Measurements from ENCODE around the gene CRAMP1. TPM values are rescaled to one million over a fixed set of nuclear protein-coding genes. Genes with fewer than 3 reads are reported as not detected.

The CRAMP1 gene
- total RNA-seq, 1 experiment from 2014 or later, result 22.9 TPM

GRCh38 chr16:1690810-1691209 is 78.7 kb downstream of the CRAMP1 start:
- no peak for DNase-seq (ENCODE audit: low read depth, low spot score)
- Histone ChIP-seq H3K9me2 (ENCODE audit: insufficient read depth) (no peaks in the 10 kb centered on the region), H3K79me2 (ENCODE audit: insufficient read depth, low read length) (peaks cover 99% of the 10 kb centered on the region), H2AFZ (ENCODE audit: low read depth, low read length, poor library complexity, severe bottlenecking) (no peak overlapping the region), H4K20me1 (ENCODE audit: insufficient read depth) (peaks cover 5% of the 10 kb centered on the region; the same call in 1 of the 2 replicates), H3K4me3 (replicated peaks in 1 of 2; ENCODE audit: low read depth in 1 of 2, low read length in 2 of 2) (no peak overlapping the region), H3K4me1 (ENCODE audit: control insufficient read depth in 1 of 2, insufficient read depth in 2 of 2, low read length in 2 of 2) (peaks cover 36 to 62% of the 10 kb centered on the region in 2 experiments), H3K9ac (ENCODE audit: low read length) (peak overlapping the region; percentile 12; the same call in 1 of the 2 replicates), H3K36me3 (ENCODE audit: control insufficient read depth in 1 of 2, insufficient read depth in 2 of 2, low read length in 2 of 2) (peaks cover 32 to 72% of the 10 kb centered on the region in 2 experiments), H3K9me3 (ENCODE audit: control insufficient read depth in 1 of 2, insufficient read depth in 1 of 2, low read depth in 1 of 2, low read length in 2 of 2) (no peaks in the 10 kb centered on the region), H3K4me2 (ENCODE audit: low read length) (peak overlapping the region; percentile 34), H3K27me3 (ENCODE audit: insufficient read depth, low read length) (no peaks in the 10 kb centered on the region), H3K27ac (ENCODE audit: low read depth, low read length) (no peak overlapping the region)
- BruUV-seq (replicated peaks), result no TSS peak
- CTCF ChIA-PET, result interaction anchor here (2.1 kb wide), 1 partner anchor 15 kb away, joined by 9 read pairs; the partner anchor contains the start of gene MAPK8IP3
- TF ChIP-seq JUND (IDR thresholded peaks at IDR 0.05) (no peak), SRF (IDR thresholded peaks at IDR 0.05; ENCODE audit: low read depth) (no peak), FOSL1 (IDR thresholded peaks at IDR 0.05; ENCODE audit: low read depth) (no peak), ATF3 (IDR thresholded peaks at IDR 0.05) (no peak), POLR2AphosphoS5 (IDR thresholded peaks at IDR 0.05; ENCODE audit: low read depth, low read length) (no peak), TCF7L2 (IDR thresholded peaks at IDR 0.05; ENCODE audit: borderline replicate concordance, extremely low read depth, insufficient read depth, insufficient read length) (no peak), REST (IDR thresholded peaks at IDR 0.05; ENCODE audit: low read depth) (no peak), SIN3A (IDR thresholded peaks at IDR 0.05; ENCODE audit: low read depth) (no peak)
- intact Hi-C loops (cut with micrococcal nuclease), result no loop called here
- ATAC-seq, result no peak
- RAD21 ChIA-PET (ENCODE audit: low non-redundant PET in 1 of 2, low total read pairs in 2 of 2, uncharacterized antibody in 2 of 2, unreplicated experiment in 2 of 2), result no interaction called here
- POLR2A ChIA-PET, result no interaction called here
